Stimulated activated memory B cell treated with anti-CD40 and anti-IgM and Interleukin-4, amounts not matched to agents 10 μg/mL and 1 μg/mL and 100 μg/mL, for 72 hours (primary cell): ENCODE results near the gene RHEX.
A peak's percentile ranks its signal among the peaks of the same experiment; 100 is the strongest.

Source experiments
- ATAC-seq: fragments of 150-1000 bp; cut with Tn5 transposase; 2 replicates; pipeline ENCODE4 v1.10.0; 2021
- H3K27ac Mint-ChIP-seq: one replicate; pipeline ENCODE4 v1.8.0; 2022; ENCODE audit warnings: mild to moderate bottlenecking, mixed read lengths
- H3K27me3 Mint-ChIP-seq: one replicate; pipeline ENCODE4 v1.8.0; 2022; ENCODE audit warnings: mixed read lengths
- H3K36me3 Mint-ChIP-seq: one replicate; pipeline ENCODE4 v1.8.0; 2022; ENCODE audit warnings: mixed read lengths
- H3K4me1 Mint-ChIP-seq: one replicate; pipeline ENCODE4 v1.8.0; 2022; ENCODE audit warnings: mixed read lengths
- H3K4me3 Mint-ChIP-seq: one replicate; pipeline ENCODE4 v1.8.0; 2022; ENCODE audit warnings: mild to moderate bottlenecking, moderate library complexity, mixed read lengths
- H3K9me3 Mint-ChIP-seq: one replicate; pipeline ENCODE4 v1.8.0; 2022; ENCODE audit warnings: mixed read lengths

RHEX gene

DNA sequence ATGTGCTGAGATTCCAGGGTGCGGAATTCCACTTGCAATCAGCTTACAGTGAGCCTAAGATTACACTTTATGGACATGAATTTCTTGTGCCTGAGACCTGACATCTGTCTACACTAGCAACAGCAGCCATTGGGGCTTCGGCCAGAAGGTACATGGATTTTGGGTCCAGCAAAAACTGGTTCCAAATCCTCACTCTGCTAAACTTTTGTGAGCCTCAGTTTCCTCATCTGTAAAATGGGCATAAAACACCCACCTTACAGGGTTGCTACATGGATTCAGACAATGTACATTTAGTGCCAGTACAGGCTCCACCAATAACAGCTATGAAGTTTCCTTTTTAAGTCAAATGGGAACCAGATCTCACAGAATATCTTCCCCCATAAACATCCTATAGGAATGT is 30.8 kb downstream of the RHEX start:
- Mint-ChIP-seq H3K27ac (peak overlapping the region; percentile 81), H3K4me3 (no peak overlapping the region), H3K27me3 (no peaks in the 10 kb centered on the region), H3K36me3 (peaks cover 4% of the 10 kb centered on the region), H3K4me1 (peaks cover 26% of the 10 kb centered on the region), H3K9me3 (no peaks in the 10 kb centered on the region)
- no peak for ATAC-seq

DNA sequence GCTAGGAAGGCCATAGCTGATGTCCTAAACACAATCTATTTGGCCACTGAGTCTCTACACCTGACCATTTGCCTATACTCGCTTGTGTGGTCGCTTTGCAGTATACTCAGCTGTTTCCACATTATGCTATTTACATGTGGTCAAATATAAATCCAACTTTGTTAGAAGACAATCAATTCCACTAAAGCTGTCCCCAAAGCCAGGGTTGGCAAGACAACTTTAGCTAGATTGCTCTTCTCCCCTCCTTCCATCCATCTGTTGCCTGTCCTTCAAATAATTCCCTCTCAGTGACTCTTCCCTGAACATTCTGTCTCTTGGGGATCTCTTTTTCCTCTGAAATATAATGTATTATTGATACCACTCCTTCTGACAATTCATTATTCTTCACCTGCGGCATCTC is 34.1 kb downstream of the RHEX start:
- Mint-ChIP-seq H3K27ac (no peak overlapping the region), H3K4me3 (no peak overlapping the region), H3K36me3 (peaks cover 13% of the 10 kb centered on the region), H3K27me3 (no peaks in the 10 kb centered on the region), H3K4me1 (peaks cover 16% of the 10 kb centered on the region), H3K9me3 (no peaks in the 10 kb centered on the region)
- ATAC-seq, result no peak

DNA sequence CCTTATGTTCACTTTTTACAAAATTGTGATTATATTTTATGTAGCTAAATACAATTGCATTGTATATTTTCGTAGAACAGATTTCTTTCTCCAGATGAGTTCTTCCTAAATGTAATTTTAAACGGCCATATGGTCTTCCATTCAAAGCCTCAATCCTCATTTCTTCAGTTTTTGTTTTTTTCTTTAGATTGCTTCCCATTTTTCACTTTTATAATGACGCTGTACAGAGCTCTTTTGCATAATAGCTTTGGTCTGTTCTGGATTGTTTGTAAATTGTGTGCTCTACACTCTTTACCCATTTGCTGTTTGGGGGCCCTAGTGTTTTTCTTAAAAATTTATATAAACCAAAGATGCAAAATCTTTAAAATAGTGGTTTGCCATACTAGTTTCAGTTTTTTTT is 36.4 kb downstream of the RHEX start:
- Mint-ChIP-seq H3K27ac (no peak overlapping the region), H3K36me3 (peaks cover 14% of the 10 kb centered on the region), H3K4me1 (peaks cover 6% of the 10 kb centered on the region), H3K27me3 (no peaks in the 10 kb centered on the region), H3K9me3 (no peaks in the 10 kb centered on the region), H3K4me3 (no peak overlapping the region)
- no peak for ATAC-seq

DNA sequence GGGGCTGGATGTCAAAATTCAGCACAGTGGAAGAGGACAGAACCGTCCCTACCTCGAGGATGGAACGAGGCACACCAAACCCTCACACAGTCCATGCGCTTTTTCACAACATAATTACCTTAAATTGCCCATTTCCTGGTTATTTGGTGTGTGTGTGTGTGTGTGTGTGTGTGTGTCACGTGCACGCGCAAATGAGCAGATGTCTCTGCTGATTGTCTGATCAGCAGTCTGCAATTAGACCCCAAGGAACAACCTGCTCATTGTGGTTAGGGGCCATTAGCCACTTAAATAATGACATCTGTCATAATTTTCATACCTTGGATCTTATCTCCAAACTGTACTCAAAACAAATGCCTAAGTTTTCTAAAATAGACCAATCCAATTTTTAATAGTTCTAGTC is 41.1 kb downstream of the RHEX start:
- peaks cover 6% of the 10 kb centered on the region for H3K4me1 Mint-ChIP-seq
- no peaks in the 10 kb centered on the region for H3K27me3 Mint-ChIP-seq

DNA sequence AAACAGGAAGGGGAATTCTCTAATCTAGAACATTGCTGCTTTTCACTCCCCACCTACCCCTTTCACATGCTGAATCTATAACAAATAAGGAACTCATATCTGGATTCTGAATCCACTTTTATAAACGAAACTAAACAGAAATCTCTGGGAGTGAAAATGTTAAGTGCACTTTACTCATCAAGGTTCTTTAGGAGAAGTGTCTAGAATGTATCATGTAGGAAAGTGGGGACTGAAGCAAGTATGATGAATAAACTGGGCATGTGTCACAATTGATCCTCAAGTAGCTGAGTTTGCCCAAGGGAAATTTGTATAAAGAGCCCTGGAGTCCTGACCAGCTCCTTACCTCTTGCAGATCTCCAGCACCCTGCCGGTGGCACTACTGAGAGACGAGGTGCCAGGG is 44.4 kb downstream of the RHEX start:
- H3K4me1 Mint-ChIP-seq, result peaks cover 25% of the 10 kb centered on the region
- no peak overlapping the region for H3K27ac Mint-ChIP-seq
- no peak for ATAC-seq
- peaks cover 31% of the 10 kb centered on the region for H3K36me3 Mint-ChIP-seq
- no peak overlapping the region for H3K4me3 Mint-ChIP-seq
- H3K27me3 Mint-ChIP-seq, result no peaks in the 10 kb centered on the region
- no peaks in the 10 kb centered on the region for H3K9me3 Mint-ChIP-seq

More for the DNA sequence above, 41.1 kb downstream of the RHEX start:
- H3K9me3 Mint-ChIP-seq, result no peaks in the 10 kb centered on the region
- peaks cover 21% of the 10 kb centered on the region for H3K36me3 Mint-ChIP-seq
- H3K27ac Mint-ChIP-seq, result no peak overlapping the region
- no peak overlapping the region for H3K4me3 Mint-ChIP-seq
- ATAC-seq, result no peak

DNA sequence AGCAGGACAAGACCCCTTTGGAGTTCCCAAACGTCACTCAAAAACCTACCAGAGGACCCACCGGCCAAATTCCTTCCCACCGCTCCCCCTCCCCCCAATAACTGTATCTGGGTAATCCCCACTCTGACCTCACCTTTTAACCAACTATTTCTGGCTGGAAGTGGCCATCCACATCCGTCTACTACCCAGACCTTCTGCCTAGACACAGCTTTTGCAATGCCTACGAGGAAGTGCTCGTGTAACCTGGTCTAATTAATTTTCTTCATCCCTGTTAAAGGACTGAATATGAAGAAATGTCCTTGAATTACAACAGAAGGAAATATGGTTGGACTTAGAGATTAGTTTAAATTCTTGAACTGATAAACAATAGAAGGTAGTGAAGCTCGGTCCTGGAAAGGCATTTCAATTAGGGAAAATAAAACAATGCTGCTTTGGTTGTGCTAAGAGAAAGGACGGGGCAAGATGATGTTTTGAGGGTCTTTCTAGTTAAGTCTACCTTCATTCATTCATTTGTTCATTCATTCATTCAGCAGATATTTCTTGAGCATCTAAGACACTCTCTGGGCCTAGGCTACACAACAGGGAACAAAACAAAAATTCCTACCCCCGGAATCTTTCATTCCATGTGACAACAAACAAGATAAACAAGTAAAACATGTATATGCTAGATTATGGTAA is 45.4 kb downstream of the RHEX start:
- no peak overlapping the region for H3K27ac Mint-ChIP-seq
- H3K4me1 Mint-ChIP-seq, result peaks cover 28% of the 10 kb centered on the region
- no peak overlapping the region for H3K4me3 Mint-ChIP-seq
- H3K27me3 Mint-ChIP-seq, result no peaks in the 10 kb centered on the region
- H3K36me3 Mint-ChIP-seq, result peaks cover 31% of the 10 kb centered on the region
- H3K9me3 Mint-ChIP-seq, result no peaks in the 10 kb centered on the region
- ATAC-seq, result no peak

DNA sequence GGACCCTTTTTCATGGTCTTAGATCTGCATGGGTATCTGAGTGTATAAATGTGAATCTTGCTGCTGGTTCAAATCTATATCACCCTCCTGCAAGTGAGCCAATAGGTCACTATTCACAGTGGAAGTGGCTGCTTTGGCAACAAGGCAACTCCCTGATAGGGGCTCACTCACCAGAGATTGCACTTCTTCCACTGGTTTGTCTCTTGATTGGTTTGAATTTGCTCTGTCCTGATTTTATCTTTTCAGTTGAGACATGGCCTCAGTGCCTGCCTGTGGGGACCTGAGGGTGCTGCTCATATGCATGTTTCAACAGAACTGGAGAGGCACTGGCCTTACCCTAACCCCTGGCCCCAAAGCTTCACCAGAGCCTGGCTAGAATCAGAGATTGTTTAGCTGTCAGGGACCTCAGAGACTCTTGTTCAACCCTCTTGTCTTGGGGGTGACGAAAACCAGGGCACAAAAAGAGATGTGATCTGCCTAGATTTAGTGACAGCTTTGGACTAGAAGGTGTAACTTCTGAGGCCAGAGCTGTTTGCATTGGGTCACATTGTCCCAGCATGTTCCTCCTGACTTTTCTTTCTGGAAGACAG is 47.3 kb downstream of the RHEX start:
- no peaks in the 10 kb centered on the region for H3K9me3 Mint-ChIP-seq
- peaks cover 28% of the 10 kb centered on the region for H3K4me1 Mint-ChIP-seq
- no peak overlapping the region for H3K4me3 Mint-ChIP-seq
- H3K36me3 Mint-ChIP-seq, result peaks cover 31% of the 10 kb centered on the region
- no peak for ATAC-seq
- H3K27ac Mint-ChIP-seq, result peak overlapping the region; percentile 37
- no peaks in the 10 kb centered on the region for H3K27me3 Mint-ChIP-seq

DNA sequence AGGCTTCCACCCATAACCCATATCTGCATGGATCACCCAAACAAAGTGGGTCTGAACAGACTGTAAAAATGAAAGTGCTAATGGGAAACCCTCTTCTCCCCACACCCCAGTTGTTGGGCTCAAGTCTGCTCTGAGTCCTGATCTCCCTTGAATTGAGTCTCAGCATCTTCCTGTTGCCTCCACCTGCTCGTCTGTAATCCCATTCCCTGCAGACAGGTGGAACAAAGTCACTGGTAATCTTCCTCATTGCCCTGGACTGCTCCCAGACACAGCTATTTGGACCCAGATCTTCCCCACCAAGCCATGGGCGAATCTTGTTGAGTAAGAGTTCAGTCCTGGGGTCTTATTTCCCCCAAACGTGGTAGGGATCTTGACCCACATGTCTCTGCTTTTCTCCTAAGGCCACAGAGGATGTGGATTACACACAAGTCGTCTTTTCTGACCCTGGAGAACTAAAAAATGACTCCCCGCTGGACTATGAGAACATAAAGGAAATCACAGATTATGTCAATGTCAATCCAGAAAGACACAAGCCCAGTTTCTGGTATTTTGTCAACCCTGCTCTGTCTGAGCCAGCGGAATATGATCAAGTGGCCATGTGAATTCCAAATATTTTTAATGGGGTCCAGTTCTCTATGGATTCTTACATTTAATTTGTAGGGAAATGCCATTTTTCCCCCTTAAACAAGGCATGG is 48.5 kb downstream of the RHEX start:
- Mint-ChIP-seq H3K36me3 (peaks cover 31% of the 10 kb centered on the region), H3K27me3 (no peaks in the 10 kb centered on the region), H3K27ac (peak overlapping the region; percentile 71), H3K4me1 (peaks cover 31% of the 10 kb centered on the region), H3K9me3 (no peaks in the 10 kb centered on the region), H3K4me3 (no peak overlapping the region)
- ATAC-seq, result no peak

DNA sequence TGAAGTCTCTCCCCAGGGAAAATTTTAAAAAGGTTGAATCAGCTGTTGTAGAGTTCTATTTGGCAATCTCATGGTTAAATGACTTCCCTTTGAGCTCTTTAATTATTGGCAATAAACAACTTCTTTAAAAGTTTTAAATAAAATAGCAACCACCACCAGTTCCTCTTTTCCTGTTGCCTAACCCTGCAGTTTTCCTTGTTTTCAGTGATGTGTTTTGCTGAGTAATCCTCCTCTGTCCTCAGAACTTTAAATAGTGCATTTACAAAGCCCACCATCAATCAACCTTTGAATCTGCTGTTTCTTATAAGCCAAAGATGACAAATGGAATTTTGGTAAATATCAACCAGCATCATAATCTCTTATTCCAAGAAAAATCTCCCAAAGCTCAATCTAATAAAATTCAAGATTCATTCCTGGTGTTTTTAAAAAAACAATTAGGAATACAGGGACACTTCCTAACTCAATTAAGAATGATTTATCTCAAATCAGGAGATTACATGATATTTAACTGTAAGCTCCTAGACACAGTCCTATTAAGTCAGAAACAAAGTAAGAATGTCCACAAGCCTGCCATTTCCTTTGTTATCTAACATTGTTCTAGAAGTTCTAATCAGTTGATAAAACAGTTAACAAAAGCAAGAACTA is 49.4 kb downstream of the RHEX start:
- Mint-ChIP-seq H3K4me1 (peaks cover 35% of the 10 kb centered on the region), H3K36me3 (peaks cover 31% of the 10 kb centered on the region), H3K4me3 (no peak overlapping the region), H3K27me3 (no peaks in the 10 kb centered on the region), H3K27ac (peak overlapping the region; percentile 71), H3K9me3 (no peaks in the 10 kb centered on the region)
- ATAC-seq, result no peak

DNA sequence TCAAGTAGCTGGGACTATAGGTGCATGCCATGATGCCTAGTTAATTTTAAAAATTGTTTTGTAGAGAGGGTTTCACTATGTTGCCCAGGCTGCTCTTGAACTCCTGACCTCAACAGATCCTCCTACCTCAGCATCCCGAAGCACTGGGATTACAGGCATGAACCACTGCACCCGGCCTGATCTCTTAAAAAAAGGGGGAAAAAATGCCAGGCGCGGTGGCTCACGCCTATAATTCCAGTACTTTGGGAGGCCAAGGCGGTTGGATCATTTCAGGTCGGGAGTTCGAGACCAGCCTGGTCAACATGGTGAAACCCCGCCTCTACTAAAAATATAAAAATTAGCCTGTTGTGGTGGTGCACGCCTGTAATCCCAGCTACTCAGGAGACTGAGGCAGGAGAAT is 51.0 kb downstream of the RHEX start:
- H3K36me3 Mint-ChIP-seq, result peaks cover 21% of the 10 kb centered on the region
- H3K27me3 Mint-ChIP-seq, result no peaks in the 10 kb centered on the region
- no peaks in the 10 kb centered on the region for H3K9me3 Mint-ChIP-seq
- H3K4me3 Mint-ChIP-seq, result no peak overlapping the region
- peak overlapping the region; percentile 4 for H3K27ac Mint-ChIP-seq
- H3K4me1 Mint-ChIP-seq, result peaks cover 35% of the 10 kb centered on the region
- ATAC-seq, result no peak

DNA sequence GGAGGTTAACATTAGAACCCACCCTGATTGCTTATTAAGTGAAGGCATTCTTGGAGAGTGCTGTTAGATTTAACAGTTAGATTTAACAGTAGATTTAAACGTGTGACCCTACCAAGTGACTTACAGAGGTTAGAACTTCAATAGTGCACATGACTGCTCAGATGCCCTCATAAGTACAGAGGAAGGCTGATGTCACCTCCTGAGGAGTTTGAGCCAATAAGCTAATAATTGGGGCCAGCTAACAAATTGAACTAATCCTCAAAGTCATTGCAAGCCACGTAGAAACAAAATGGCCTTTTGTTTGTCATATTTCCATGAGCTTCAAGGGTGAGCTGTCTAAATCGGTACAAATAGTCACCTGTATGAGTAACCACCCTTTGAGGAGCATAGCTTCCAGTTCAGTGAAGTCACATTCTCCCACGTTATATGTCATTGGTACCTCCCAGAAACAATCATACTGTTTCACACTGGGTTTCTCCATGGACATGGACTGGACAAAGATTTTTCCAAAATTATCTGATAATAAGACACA is 52.6 kb downstream of the RHEX start:
- peak overlapping the region; percentile 26 for H3K27ac Mint-ChIP-seq
- H3K9me3 Mint-ChIP-seq, result no peaks in the 10 kb centered on the region
- peaks cover 28% of the 10 kb centered on the region for H3K4me1 Mint-ChIP-seq
- H3K4me3 Mint-ChIP-seq, result no peak overlapping the region
- no peak for ATAC-seq
- H3K36me3 Mint-ChIP-seq, result peaks cover 7% of the 10 kb centered on the region
- no peaks in the 10 kb centered on the region for H3K27me3 Mint-ChIP-seq

DNA sequence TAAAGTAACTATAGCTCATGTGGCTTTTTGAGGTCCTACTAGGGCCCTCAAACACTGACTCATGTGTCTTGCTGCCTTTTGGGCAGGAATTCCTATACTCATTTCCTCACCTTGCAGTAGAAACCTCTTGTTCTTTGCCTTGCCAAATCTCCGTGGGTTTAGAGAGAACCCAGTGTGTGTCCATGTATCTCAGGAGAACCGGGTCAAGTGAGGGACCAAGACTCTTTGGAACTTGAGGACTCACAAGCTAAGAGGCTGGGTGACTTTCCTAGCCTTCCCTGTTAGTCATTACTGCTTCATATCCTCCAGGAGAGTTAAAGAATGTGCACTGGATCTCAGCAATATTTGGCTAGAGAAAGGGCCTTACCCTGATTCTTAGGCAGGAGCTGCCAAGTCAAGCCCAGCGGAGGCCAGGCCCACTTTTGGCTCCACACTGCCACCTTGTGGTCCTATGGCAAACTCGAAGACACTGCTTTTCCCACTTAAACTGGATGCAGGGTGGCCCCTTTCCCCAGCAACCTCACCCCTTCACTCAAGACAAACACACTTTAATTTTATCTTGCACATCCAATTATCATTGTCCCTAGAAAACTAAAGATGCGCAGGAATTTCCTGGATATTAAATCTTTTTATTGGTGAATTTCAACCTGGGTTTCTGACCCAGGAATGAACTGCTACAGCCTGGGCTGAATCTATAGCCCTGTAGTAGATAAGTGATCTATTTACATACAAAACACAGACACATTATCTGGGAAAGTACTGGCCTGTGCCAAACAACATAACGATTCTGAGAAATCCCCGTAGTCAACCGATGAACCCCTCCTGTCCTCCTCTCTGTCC is 53.6 kb downstream of the RHEX start:
- Mint-ChIP-seq H3K27ac (peak overlapping the region; percentile 26), H3K27me3 (no peaks in the 10 kb centered on the region), H3K4me1 (peaks cover 18% of the 10 kb centered on the region), H3K4me3 (no peak overlapping the region), H3K36me3 (no peaks in the 10 kb centered on the region), H3K9me3 (no peaks in the 10 kb centered on the region)
- peak; percentile 87 for ATAC-seq

DNA sequence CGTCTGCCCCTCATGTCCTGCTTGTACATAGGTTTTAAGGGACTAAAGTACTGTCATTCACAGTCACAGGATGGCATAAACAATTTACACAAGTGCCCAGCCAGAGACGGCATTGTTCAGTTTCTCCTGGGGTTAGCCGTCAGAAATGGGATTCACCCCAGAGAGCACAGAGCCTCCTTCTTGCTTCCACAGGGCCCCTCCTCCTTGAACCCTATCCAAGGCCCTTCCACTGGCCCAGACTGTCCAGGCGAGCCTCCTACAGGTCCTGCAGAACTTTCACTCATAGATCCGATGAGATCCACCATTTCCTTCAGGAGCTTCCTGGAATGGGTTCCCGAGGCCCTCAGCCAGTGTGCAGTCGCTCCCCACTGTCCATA is 54.2 kb downstream of the RHEX start:
- Mint-ChIP-seq H3K27ac (no peak overlapping the region), H3K4me1 (peaks cover 12% of the 10 kb centered on the region), H3K9me3 (no peaks in the 10 kb centered on the region), H3K4me3 (no peak overlapping the region), H3K36me3 (no peaks in the 10 kb centered on the region), H3K27me3 (no peaks in the 10 kb centered on the region)
- no peak for ATAC-seq

DNA sequence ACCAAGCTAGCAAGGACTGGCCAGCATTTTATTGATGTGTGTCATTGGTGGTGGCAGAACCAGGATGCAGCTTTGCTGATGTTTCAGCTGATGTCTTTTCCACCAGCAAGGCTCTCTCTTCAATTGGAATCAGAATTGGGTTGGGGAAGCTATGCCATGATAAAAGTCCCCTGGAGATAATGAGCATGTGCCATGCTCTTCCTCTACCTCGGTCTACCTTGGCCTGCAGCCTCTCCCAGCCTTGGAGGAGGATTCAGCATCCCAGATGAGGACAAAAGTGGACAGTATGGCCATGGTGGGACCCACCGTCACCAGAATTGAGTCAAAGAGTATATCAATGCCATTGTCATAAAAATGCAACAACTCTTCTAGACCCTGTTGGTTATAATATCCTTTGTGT is 55.7 kb downstream of the RHEX start:
- Mint-ChIP-seq H3K4me1 (peaks cover 7% of the 10 kb centered on the region), H3K9me3 (no peaks in the 10 kb centered on the region), H3K27me3 (no peaks in the 10 kb centered on the region), H3K27ac (no peak overlapping the region), H3K4me3 (no peak overlapping the region), H3K36me3 (no peaks in the 10 kb centered on the region)
- ATAC-seq, result no peak

DNA sequence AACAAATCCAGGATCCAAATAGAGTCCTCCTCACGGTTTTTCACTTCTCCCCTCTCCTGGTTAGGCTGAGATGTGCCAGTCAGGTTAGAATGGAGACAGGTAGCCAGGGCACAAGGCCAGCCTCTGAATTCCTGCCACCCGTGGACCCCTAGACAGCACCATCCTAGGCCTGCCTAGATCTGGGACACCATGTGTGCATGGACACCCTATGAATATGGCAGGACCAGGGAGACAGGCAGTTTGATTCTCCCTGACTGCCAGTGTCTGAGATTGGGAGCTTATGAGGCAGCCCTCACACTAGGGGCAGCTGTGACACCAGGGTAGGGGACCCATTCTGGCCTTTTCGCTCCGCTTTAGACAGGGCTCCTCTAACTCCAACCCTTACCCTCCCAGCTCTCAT is 56.7 kb downstream of the RHEX start:
- no peaks in the 10 kb centered on the region for H3K27me3 Mint-ChIP-seq
- peaks cover 7% of the 10 kb centered on the region for H3K4me1 Mint-ChIP-seq
- no peaks in the 10 kb centered on the region for H3K9me3 Mint-ChIP-seq
- ATAC-seq, result no peak
- no peaks in the 10 kb centered on the region for H3K36me3 Mint-ChIP-seq
- H3K4me3 Mint-ChIP-seq, result no peak overlapping the region
- H3K27ac Mint-ChIP-seq, result no peak overlapping the region
